Stimulated activated CD4-positive, alpha-beta T cell treated with anti-CD3 and anti-CD28 coated beads, Interleukin-4, amount 100 ng/mL, for 1 hour (primary cell): ENCODE results near the gene SLC39A2.
"Not testable (repeated sequence)": the region's sequence is repeated elsewhere in the genome, so short reads cannot be mapped to it uniquely, and the experiment has no call there.

Source experiments
- DNase-seq: peaks from one replicate; pipeline ENCODE4 v3.0.0-alpha.2; 2020

Gene SLC39A2

DNA sequence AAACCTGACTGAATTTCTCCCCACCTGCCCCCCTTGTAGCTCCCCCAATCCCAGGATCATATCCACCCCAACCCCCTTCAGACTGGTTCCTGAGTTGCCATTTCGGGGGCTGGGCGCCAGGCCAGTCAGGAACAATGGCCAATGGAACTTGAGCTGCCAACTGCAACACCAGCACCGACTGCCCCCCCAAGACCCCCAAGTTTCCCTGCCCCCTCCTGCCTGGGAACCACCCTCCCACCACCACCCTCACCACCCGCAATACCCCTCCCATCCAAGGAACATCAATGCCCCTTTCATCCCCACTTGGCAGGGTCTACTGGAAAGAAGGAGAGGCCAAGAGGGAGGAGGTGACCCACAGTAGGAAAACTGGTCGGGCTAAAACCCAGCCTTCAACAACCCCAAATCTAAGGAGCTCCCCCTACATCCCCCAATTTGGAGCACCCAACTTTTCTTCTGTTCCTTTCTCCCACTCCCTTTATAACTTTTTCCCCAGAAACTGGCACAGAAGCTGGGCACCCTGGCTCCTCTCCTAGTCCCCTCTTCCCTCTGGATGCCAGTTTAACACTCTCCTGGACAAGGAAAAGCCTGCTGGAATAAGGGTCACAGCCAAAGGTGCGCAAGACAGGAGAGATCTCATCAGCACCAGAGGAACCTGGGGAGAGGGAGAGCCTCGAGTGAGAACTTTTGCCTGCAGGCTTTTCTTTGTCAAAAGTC lies 27.3 kb downstream of the SLC39A2 start:
- no peak for DNase-seq

- DNase-seq = no peak
These were observed 27.9 kb downstream of the SLC39A2 start for GRCh38 chr14:21026988-21027315.

- DNase-seq = no peak
These were observed 30.8 kb downstream of the SLC39A2 start, which contains the start of gene TPPP2 for GRCh38 chr14:21029917-21030316. TSS of gene TPPP2 (plus strand) at chr14:21030217. CDS start at chr14:21030582, 365 bp downstream.

GRCh38 chr14:21030531-21030930 lies 31.4 kb downstream of the SLC39A2 start:
- no peak for DNase-seq

- no peak for DNase-seq
These were observed 33.4 kb downstream of the SLC39A2 start for GRCh38 chr14:21032326-21033132.

DNA sequence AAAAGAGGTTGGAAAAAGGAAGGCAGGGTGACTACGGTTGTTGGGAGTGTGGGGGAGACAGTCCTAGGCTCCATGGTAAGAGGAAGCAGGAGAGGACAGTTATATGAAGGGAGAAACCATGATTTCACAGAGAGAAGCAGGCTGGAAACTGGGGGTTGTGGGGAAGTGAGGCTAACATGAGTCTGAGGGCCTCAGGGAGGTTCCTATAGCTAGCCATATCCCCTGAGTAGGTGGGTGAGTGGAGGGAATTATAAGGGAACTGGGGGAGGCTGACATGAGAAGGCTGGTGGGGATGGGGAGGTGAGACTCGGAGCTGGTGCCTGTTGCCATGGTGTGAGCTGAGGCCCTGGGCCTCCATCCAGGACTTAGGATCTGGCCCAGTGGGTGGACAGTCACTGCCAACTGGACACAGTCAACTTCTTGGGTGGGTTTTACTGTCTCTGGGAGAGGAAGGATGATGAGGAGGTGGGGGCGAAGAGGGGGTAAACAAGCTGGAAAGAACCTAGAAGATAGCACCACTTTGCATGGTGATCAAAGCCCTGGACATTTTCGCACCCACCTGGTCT lies 34.1 kb downstream of the SLC39A2 start:
- no peak for DNase-seq

DNA sequence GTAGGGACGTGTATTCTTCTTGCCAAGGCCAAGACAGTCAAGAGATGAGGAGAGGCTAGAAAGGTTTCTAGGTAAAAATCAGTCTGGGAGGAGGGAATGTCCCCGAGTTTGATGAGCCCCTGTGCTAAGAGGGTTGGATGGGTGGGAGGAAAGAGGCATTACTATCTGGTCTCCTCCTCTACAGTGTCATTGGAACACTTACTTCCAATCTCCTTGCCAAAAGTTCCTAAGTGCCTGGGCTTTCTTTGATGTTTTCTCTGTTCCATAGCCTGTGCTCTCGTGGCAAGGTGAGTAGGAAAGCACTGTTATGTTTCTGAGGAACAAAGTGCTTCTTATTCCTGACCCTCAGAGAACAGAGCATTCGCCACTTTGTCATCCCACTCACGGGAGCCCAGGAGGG lies 35.6 kb downstream of the SLC39A2 start, which contains the start of gene RNASE13:
Gene RNASE13, minus strand, starts transcription at position 101 of the 400 bp plus-strand sequence. CDS start 519 bp downstream, outside the sequence.
- no peak for DNase-seq

DNA sequence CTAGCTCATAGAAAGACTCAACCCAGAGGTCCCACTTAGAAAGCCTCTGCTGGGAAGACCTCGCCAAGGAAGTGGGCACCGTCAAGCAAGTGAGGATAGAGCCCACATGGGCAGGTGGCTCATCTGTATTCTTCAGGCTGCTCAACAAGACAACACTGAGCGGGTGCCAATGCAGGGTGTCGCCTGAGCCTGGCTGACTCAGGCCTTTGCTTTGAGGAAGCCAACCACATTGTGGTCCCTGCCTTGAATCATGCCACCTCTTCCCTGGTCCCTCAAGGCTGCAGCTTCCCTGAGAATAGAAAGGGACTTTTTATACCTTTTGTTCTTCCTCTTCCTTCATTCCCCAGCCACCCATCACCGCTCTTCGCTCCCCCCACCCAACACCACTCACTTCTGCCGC lies 37.7 kb downstream of the SLC39A2 start:
- no peak for DNase-seq

- no peak for DNase-seq
These were observed 38.1 kb downstream of the SLC39A2 start for GRCh38 chr14:21037156-21037555.

GRCh38 chr14:21038441-21039422 lies 39.6 kb downstream of the SLC39A2 start:
- DNase-seq = no peak

DNA sequence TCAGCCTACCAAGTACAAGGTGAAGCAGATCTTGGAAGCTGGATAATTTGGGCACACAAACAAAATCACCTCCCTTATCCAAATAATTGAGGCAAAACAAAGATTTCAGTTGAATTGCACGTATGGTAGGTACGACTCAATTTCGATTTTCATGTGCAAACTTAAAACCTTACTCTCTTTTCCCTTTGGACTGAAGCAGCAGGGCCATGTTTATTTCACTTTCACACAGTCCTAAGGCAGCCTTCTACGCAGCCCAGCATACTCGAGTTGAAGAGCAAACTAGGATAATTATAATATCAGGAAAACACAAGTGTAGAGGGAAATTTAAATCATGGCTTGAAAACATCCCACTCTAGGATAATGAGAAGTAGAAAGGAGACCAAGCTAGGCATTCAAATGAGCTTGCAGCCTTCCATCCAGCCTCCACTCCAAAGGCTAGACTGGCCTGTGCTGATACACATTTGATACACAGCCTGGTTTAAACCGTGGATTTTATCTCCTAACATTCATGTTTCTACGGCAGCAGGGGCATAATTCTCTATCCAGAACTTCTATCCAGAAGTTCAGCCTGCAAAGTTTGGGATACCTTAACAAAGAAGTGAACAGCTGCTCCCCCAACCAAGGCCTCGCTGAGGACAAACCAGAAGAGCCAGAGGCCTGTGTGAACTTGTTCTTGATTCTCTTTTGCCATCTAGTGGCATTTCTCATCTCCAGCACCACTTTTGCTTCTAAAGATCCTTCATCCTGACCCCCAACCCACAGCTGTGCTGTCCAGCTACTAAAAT lies 40.7 kb downstream of the SLC39A2 start:
- no peak for DNase-seq

DNA sequence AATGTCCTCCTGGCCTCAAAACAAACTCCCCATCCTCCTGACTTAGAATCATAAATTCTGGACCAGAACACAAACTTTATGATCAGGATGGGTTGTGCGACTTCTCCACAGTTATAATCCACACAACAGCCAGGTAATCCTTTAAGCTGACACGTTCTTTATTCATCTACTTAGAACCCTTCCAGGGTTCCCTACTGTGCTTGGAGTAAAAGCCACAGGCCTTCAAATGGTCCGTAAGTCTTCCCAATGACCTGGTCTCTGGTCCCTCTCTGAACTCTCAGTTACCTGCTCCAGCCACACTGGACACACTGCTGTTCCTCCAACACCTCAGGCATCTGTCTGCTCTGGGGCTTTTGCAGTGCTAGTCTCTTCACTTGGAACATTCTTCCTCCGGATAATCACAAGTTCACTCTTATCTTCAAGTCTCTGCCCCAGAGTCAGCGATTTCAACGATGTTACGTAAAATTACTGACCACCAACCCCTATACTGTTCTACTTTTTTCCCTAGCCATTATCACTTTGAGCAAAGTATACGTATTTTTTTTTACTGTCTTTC lies 41.4 kb downstream of the SLC39A2 start:
- no peak for DNase-seq

GRCh38 chr14:21040941-21041340 lies 41.8 kb downstream of the SLC39A2 start:
- not testable (repeated sequence) for DNase-seq

GRCh38 chr14:21041676-21042433 lies 42.8 kb downstream of the SLC39A2 start, which contains the start of gene RNASE7:
TSS of gene RNASE7 (plus strand) at chr14:21042362. CDS start at chr14:21042993, 631 bp downstream.
- no peak for DNase-seq

- no peak for DNase-seq
These were observed 43.8 kb downstream of the SLC39A2 start for GRCh38 chr14:21042918-21043317.

DNA sequence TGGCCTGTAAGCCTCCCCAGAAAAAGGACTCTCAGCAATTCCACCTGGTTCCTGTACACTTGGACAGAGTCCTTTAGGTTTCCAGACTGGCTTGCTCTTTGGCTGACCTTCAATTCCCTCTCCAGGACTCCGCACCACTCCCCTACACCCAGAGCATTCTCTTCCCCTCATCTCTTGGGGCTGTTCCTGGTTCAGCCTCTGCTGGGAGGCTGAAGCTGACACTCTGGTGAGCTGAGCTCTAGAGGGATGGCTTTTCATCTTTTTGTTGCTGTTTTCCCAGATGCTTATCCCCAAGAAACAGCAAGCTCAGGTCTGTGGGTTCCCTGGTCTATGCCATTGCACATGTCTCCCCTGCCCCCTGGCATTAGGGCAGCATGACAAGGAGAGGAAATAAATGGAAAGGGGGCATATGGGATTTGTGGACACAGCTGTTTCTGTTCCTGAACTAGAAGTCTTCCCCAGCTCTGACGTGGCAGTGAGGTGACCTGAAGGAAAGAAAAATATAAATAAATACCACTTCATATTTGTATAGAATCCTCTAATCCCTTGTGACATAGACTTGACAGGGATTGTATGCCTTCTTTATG lies 44.4 kb downstream of the SLC39A2 start:
- no peak for DNase-seq

- no peak for DNase-seq
These were observed 45.0 kb downstream of the SLC39A2 start for GRCh38 chr14:21043974-21044618.

DNA sequence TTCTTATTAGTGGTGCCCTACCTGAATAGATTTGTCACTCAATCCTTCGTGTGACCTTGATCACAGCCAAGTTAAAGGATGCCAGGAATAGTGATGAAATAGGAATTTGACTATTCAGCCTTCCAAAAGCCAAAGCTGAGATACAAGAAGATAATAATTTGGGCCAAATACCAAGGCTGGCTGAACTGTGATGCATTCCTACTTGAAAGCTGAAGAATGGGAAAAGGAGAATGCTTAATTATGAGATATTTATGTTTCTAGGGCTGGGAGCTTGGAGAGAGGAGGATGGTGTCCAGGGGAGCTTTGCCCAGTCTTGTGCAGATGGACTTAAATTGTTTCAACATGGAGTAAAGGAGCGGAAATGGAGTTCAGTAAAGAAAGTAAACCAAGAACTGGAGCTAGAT lies 48.3 kb downstream of the SLC39A2 start:
- DNase-seq = no peak

DNA sequence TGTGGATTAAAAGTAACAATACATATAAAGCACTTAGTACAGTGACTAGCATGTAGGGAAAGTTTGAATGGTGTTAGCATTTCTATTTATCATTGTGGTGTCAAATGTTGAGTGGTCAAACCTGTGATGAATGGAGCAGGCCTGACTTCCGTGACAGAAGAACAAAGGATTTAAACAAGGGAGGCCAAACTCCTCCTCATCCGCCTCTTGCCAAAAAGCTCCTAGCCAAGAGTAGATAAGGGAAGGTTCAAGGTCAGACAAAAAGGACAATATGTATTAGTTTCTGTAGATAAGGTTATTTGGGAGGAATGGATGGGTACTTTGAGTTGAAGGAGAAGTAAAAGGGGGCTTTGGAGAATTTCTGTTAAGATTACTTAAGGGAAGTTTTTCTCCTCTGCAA lies 49.5 kb downstream of the SLC39A2 start:
- DNase-seq = no peak

GRCh38 chr14:21049271-21049673 lies 50.2 kb downstream of the SLC39A2 start:
- DNase-seq = no peak
